Measurements from ENCODE around the gene ELF3. TPM values are rescaled to one million over a fixed set of nuclear protein-coding genes. Genes with fewer than 3 reads are reported as not detected.
"Not testable (repeated sequence)": the region's sequence is repeated elsewhere in the genome, so short reads cannot be mapped to it uniquely, and the experiment has no call there.

ELF3 gene
- polyA plus RNA-seq, 3 donors: 53.4 to 89.2 (median 66.6) TPM

DNA sequence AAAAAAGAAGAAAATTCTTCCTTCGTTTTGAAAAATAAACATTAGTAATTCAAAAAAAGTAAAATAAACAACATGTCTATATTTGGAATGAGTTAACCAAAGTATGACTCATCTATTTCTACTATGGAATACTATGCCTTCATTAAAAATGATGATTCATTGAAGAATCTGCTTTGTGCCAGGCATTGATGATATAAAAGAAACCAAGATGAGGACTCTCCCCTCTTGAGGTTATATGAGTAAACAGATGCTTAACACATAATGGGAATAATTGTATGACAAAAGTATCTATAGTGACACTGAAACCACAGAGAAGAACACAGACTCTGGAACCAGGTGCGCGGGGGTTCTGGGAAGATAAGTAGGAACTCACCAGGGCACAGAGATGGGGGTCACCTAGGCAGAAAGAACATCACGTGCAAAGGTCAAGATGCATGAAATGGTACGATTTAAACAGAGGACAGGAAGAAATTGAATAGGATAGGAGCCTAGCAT lies 18.8 kb downstream of the ELF3 start:
- no peak for DNase-seq

DNA sequence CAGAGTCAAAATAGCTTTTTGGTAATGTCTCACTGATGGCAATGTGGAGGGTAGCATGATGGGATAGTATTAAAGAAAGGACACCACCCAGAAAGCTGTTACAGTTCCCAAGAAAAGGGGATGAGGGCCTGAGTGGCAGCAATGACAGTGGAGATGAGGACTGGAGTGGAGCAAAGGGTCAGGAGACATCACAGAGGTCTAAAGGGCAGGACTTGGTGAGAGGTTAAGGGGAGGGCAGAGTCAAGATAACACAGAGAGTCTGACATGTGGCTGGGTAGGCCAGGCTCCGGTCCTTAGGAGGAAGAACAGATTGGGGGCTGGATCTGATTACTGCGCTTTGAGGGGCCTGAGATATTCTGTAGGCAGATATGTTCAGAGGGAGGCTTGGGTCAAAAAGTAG lies 19.3 kb downstream of the ELF3 start:
- DNase-seq: no peak

DNA sequence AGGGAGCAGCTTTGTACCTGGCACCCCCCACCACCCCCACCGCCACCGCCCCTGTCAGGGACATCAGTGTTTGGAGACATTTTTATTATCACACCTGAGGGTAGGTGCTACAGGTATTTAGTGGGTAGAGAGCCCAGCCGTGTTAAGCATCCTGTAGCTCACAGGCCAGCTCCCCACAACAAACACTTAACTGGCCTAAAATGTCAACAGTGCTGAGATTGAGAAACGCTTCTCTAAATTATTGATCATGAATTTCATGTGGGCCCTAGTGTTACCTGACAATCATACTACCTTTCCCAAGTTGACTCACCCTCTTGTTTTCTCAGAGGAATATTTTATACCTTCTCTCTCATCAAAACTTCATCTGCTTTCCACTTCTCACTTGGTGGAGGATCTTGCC lies 21.4 kb downstream of the ELF3 start:
- no peak for DNase-seq

DNA sequence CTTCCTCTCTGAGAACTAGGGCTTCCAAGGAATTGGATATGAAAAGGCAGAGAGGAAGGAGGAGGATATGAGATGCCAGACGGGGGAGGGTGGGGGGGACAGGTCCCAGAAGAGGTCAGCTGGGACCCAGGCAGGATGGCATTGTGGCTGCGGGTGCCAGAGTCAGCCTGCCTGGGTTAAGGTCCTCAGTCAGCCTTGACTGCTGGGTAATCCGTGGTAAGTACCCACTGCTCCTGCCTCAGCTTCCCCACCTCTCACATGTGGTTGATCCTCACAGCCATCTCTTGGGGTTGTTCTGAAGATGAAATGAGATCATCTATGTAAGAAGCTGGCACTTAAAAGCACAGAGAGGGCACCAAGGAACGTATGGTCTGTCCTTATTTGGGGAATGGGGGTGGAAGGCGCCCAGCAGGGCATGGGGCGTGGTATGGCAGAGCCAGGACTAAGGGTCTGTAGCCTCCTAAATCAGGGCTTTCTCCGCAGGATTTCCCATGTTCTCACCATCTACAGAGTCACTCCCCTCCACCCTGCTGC lies 23.8 kb downstream of the ELF3 start:
- no peak for DNase-seq

DNA sequence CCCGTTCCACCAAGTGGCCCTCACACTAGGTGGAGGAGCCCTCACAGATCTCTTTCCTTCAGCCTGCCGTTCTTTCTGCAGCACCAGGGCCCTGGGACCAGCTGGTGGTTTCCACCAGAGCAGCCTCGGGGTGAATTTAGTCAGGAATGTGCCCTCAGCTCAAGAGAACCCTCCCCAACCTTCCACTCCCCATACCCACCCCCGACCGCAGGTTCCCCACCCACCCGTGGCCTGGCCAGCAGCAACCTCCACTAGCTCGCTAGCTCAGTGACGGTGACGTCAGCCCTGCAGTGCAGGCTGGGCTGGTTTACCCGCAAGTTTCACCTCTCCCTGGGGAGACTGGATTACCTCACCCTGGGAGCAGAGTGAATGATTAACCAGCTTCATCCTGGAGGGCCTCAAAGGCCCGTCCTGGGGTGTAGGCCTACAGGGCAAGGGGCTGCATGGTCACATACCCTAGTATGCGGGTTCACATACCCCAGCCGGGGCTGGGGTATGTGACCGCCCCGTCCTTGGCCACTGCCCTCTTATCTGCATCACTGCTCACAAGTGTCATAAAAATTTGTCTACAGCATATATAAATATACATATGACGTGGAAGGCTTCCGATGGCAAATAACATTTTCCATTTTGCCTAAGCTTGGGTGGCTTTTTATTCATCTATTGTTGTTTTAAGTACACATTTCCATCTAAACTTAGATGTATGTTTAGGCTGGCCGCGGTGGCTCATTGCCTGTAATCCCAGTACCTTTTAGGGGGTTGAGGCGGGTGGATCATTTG lies 24.5 kb downstream of the ELF3 start:
- DNase-seq: peak; percentile 91

DNA sequence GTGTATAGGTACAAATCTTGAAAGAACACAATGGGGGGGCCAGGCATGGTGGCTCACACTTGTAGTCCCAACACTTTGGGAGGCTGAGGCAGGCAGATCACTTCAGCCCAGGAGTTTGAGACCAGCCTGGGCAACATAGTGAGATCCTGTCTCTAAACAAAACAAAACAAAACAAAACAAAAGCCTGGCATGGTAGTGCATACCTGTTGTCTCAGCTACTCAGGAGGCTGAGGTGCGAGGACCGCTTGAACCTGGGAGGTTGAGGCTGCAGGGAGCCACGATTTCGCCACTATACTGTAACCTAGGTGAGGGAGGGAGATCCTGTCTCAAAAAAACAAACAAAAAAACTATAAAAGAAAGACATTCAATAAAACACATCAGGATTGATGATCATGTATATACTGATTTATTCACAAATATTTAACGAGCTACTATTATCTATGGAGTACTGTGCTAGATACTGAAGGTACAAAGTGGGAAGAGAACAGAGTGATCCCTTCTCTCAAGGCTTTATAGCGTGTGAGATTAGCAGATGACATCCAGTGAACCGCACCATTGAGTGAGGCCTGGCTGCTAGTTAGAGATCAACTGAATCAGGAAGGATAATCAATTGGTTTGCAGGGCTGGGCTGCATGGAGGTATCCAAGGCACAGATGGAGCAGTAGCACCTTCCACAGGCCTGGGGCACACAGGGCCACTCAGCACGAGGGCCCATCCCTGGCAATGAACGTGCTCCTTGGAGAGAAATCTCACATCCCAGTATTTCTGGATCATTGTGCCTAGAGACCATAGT lies 26.4 kb downstream of the ELF3 start:
- no peak for DNase-seq

DNA sequence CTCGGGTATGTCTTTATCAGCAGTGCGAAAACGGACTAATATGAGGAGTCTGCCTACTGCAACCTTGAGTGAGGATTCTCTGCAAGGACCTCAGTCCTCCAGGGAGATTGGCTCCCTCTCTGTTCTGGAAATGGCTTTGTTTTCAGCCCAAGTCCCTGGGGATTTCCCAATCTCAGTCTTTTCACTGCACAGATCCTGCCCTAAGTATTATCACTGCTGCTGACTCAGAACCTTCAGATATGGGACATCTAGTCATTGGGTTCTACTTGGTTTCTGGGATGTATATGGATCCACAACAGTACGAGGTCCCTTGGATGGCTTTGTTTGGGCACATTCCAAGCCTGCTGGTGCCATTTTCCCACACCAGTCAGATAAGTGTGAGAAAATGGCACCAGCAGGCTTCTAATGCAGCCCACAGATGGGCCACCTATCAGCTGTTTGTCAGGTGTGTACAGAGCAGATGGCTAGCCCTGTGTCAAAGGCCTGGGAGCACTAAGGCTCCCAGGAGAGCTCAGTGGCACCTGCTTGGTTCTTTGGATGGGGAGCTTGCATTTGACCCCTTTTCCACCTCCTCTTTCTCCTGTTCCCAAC lies 27.4 kb downstream of the ELF3 start:
- no peak for DNase-seq

DNA sequence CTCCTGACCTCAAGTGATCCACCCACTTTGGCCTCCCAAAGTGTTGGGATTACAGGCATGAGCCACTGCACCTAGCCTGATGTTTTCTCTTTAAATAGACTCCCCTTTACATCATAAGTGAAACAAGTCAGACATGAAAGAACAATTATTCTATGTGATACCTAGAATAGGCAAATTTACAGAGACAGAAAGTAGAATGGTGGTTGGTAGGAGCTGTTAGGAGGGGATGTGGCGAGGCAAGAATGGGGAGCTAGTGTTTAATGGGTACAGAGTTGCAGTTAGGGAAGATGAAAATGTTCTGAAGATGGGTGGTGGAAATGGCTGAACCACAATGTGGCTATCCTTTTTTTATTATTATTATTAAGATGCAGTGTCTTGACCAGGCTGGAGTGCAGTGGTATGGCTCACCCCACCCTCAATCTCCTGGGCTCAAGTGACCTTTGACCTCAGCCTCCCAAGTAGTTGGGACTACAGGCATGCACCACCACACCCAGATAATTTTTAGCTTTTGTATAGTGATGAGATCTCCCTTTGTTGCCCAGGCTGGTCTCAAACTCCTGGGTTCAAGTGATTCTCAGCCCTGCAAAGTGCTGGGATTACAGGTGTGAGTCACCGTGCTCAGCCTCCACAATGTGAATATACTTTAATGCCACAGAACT lies 28.4 kb downstream of the ELF3 start:
- no peak for DNase-seq

DNA sequence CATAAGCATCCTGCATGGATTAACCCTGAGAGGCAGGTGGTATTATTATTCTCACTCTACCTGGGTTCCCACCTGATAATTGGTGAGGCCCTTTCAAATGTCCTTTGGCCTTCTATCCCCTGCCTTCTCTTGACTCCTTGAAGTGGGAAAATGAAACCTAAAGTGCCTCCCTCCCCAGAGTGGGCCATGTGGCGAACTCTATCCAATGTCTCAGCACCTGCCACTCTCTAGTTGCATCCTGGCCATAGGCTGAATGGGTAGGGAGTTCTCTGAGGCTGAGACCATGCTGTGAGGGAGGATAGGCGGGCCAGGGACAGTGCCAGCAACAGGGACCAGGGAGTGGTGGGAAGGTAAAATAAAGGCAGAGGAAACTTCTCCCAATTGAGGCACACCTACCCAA lies 35.3 kb downstream of the ELF3 start:
- no peak for DNase-seq

DNA sequence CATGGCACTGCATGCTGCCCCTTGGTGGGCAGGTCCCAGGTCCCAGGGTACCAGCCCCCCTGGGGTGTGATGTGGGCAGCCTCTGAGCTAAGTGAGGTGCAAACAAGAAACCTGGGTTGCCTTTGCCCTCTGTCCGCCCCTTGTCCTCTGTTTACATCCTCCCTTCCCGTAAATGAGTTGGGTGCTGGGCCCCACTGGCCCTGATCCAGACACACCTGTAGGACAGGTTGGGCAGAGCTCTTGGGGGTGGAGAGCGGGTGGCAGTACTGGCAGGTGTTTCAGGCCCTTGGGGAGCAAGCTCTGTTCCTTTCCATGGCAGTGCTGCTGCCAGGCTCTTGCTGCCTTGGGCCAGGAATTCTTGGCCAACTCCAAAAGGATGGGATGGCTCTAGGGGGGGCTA lies 35.8 kb downstream of the ELF3 start:
- DNase-seq: peak; percentile 52

DNA sequence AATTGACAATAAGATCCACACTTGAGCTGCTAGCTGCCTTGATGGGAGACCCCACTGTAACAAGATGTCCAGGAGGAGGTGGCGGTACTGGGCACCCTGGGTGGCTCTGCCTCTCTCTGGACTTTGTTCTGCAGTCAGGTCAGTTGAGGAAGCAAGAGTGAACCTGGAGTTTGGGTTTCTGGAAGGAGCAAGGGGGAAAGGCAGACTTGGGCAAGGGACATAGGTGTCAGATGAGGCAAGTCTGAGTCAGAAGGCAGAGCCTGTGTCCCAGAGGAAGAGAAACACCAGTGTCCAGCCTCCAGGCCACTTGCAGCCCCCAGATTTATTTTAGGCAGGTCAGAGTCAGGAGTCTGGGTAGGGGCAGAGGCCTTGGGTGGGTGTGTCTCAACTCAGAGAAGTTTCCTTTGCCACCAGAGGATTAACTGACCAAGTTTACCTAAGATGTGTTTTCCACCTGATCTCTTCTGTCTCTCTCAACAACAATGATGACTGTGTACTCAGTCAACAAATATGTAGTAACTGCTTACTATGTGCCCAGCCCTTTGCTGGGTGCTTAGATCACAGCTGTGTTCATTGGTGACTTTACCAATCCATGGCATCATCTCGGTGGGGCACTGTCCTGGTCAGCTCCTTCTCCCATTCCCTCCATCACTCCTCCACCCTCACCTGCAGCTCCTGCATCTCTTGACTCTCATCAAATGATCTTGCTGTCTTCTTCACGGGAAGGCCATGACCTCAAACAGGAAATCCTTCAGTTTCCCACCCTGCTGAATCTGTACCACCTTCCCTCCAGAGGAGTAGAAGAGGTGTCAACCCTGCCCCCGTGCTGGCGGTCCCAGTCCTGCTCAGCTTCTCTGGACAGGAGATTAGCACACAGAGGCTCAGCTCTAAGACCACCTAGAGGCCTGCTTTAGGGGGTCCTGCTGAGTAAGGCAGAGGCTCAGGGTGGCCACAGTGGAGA lies 36.6 kb downstream of the ELF3 start:
- no peak for DNase-seq

DNA sequence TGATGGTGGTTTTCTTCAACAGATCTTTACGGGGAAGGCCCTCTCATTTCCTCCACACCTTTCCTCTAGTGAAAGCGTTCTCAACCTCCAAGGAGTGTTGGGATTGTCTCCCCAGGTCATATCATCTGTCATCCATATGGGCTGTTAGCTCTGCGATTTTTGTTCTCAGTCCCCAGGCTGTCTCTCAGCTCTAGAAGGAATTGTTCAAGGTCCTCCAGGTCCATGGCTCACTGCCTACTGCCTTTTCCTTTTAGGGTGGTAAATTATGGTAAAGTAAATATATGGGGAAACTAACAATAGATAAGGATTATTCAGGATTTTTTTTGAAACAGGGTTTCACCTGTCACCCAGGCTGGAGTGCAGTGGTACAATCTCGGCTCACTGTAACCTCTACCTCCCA lies 37.6 kb downstream of the ELF3 start:
- no peak for DNase-seq

DNA sequence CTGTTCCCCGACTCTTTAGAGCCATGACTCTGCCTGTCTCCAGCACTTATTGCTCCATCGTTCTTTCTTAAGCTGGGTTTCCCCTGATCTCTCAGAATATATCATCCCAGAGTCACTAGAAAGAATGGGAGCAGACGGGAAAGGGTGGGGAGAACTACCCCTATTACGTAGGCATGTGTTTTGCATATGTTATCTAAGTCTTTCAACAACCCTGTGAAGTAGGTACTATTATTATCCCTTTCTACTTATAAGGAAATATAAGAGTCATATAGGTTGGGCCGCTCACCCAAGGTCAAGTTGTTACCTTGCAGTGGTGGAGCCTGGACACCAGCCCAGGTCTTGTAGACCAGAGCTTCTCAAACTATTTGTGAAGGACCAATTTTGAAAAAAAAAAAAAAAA lies 38.7 kb downstream of the ELF3 start:
- DNase-seq: no peak

DNA sequence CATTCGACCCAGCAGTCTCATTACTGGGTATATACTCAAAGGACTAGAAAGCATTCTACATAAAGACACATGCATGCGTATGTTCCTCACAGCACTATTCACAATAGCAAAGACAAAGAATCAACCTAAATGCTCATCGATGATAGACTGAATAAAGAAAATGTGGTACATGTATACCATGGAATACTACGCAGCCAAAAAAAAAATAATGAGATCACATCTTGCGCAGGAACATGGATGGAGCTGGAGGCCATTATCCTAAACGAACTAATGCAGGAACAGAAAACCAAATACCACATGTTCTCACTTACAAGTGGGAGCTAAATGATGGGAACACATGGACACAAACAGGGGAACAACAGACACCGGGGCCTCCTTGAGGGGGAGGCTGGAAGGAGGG lies 43.7 kb downstream of the ELF3 start:
- no peak for DNase-seq

DNA sequence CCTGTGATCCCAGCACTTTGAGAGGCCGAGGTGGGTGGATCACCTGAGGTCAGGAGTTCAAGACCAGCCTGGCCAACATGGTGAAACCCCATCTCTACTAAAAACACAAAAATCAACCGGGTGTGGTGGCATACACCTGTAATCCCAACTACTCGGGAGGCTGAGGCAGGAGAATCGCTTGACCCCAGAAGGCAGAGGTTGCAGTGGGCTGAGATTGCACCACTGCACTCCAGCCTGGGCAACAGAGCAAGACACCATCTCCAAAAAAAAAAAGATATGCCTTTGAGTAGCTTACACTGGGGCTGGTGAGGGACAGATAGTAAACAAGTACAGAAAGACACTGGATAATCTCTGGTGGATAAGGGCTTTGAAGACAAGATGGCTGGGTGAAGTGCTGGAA lies 44.3 kb downstream of the ELF3 start:
- not testable (repeated sequence) for DNase-seq

DNA sequence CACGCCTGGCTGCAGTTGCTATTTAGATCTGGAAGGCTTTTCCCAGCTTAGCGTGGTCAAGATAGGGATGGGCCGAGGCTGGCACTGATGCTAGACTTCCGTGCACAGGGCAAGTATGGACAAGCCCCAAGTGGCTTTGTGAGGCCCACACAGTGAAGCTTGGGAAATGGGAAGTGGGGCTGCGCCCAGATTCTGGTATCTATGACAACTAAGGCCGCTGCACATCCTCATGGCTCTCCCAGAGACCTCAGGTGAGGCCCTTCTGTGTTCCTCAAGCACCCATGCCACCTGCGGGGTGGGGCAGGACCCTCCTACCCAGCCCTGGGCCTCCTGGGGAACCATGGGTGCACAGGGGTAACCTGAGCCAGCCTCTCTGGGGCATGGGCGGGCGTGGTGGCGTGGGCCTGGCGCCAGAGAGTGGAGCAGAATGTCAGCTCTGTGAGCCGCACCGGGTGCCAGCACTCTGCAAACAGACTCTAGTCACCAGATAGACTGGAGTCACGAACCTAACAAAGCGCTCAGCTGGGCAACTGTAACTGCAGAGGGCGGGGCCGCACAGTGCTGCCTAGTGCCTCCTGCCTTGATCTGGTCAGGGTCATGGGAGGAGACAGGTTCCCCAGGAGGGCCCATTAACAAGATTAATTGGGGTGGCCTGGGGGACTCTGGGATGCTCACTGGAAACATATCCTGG lies 46.4 kb downstream of the ELF3 start:
- no peak for DNase-seq

DNA sequence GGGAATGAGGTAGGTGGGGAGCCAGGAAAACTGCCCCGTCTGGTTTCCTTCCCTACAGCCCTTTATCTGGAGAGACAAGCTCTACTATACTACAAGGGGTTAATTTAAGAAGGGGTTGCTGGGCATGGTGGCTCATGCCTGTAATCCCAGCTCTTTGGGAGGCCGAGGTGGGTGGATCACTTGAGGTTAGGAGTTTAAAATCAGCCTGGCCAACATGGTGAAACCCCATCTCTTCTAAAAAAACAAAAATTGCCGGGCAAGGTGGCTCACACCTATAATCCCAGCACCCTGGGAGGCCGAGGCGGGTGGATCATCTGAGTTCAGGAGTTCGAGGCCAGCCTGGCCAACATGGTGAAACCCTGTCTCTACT lies 46.9 kb downstream of the ELF3 start:
- DNase-seq: not testable (repeated sequence)

DNA sequence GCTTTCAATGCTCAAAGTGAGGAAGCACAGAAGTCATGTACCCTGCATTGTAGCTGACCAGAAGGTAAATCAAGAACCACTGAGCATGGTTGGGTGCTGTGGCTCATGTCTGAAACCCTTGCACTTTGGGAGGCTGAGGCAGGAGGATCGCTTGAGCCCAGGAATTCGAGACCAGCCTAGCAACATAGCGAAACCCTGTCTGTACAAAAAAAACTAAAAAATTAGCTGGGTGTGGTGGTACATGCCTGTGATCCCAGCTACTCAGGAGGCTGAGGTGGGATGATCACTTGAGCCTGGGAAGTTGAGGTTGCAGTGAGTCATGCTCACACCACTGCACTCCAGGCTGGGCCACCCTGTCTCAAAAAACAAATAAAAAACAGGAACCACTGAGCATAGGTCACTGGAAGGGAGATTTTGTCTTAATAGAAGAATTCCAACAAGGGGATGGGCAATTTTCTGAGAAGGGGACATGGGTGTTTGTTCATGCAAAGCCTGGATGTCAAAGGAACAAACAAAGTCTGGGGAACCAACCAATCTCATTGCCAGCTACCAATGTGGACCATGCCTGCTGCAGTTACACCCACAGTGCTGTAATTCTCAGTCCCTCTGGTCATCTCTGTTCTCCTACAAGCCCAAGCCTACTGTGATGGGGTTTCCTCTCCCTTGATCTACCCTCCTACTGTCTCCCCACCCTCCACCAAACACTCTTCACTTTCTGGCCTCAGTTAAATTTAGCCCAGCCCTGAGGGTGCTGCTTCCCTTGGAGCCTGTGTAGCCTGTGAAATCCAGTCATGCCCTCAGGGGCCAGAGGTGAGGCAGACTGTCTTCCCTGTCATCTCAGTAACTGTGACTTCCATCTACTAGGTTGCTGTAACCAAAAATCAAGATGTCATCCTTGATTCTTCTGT lies 47.9 kb downstream of the ELF3 start:
- no peak for DNase-seq

DNA sequence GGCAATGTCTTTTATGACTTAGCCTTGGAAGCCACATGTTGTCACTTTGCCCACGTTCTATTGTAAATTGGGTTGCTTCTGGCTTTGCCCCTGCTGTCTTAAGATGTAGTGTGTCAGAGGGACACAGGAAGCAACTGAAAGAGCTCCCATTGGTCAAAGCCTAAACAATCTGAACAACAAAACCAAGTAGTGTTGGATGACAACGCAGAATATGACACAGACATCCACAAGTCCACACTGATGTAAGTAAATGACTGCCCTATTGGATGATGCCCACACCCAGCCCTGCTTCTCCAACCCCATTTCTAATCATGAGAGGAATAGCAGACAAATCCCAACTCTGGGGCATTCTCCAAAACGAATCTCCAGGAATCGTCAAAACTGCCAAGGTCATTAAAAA lies 50.7 kb downstream of the ELF3 start:
- no peak for DNase-seq

Data from renal pelvis (tissue), 4 donors.